H1 (cell line): Measurements from ENCODE around the gene ESYT1. TPM values are rescaled to one million over a fixed set of nuclear protein-coding genes. Genes with fewer than 3 reads are reported as not detected.

Source experiments
- CEBPB ChIP-seq: IDR thresholded peaks from 2 replicates; pipeline ENCODE4 v1.6.1; 2012; ENCODE audit warnings: low read depth, low read length
- CTBP2 ChIP-seq: IDR thresholded peaks from 2 replicates; pipeline ENCODE4 v1.7.0; 2011; ENCODE audit warnings: borderline replicate concordance, mild to moderate bottlenecking, moderate library complexity, mixed read lengths, low read length; ENCODE audit not compliant: insufficient read depth, insufficient read length
- FOSL1 ChIP-seq: IDR thresholded peaks from 2 replicates; pipeline ENCODE4 v1.6.1; 2011; ENCODE audit warnings: mild to moderate bottlenecking, low read depth, low read length, moderate library complexity; ENCODE audit not compliant: insufficient read depth
- RNF2 ChIP-seq: fragments of 200-900, 300-1000 bp; sonication (generic); IDR thresholded peaks from 2 replicates; pipeline ENCODE4 v1.7.1; 2016; ENCODE audit warnings: borderline replicate concordance, low read depth, mild to moderate bottlenecking, antibody characterized with exemption, low read length; ENCODE audit not compliant: poor library complexity, severe bottlenecking; ENCODE audit errors: missing control alignments
- SAP30 ChIP-seq: fragments of 300-600 bp; sonication (generic); IDR thresholded peaks from 2 replicates; pipeline ENCODE4 v1.7.1; 2012; ENCODE audit warnings: low read length, moderate library complexity, mild to moderate bottlenecking, inconsistent platforms; ENCODE audit not compliant: insufficient read depth, insufficient replicate concordance
- SUZ12 ChIP-seq: fragments of 200-600 bp; sonication (generic); IDR thresholded peaks from 2 replicates; pipeline ENCODE4 v1.6.1; 2012; ENCODE audit warnings: mild to moderate bottlenecking, inconsistent platforms, low read length, moderate library complexity, mixed read lengths
- polyA plus RNA-seq, 7 experiments: library from polyadenylated mRNA; depleted of rRNA in 3 of 7; stranded (reverse) in 5 of 7; unstranded in 2 of 7; fragments of >200 nt in 5 of 7; fragments of 200-250 nt in 2 of 7; gene quantifications; 1 replicate in 5 of 7; 2 replicates in 1 of 7; 4 replicates in 1 of 7; pipeline versions ENCODE4 v1.2.1 to v1.2.3, GENCODE V29; 2011 to 2013; ENCODE audit warnings: missing spikeins in 2 of 7, mixed read lengths in 2 of 7
- total RNA-seq: library from RNA; stranded (reverse); fragmentation: NEBNext Ultra II Directional; extraction: Animal tissue kit (Norgen Biotek cat#: 25700); gene quantifications from 2 replicates; pipeline ENCODE4 v1.2.1, GENCODE V29; 2021
- TF ChIP-seq, protein P1 (sequence below), 3 experiments: IDR thresholded peaks; 1 replicate in 2 of 3; 2 replicates in 1 of 3; pipeline versions ENCODE4 v1.5.1 to v1.6.1; 2011; ENCODE audit warnings: low read length in 3 of 3, mild to moderate bottlenecking in 3 of 3, inconsistent platforms in 2 of 3, low read depth in 1 of 3, moderate library complexity in 1 of 3; ENCODE audit not compliant: insufficient read depth in 1 of 3; ENCODE audit errors: control extremely low read depth in 1 of 3
- TF ChIP-seq, protein P2 (sequence below): IDR thresholded peaks from 2 replicates; pipeline ENCODE4 v1.6.1; 2012; ENCODE audit warnings: low read length, inconsistent platforms
- TF ChIP-seq, protein P3 (sequence below): IDR thresholded peaks from 2 replicates; pipeline ENCODE4 v1.6.1; 2012; ENCODE audit warnings: inconsistent platforms

Gene ESYT1
- total and polyA plus RNA-seq, 2 of the 8 experiments (the other 6 are each of a cell fraction or from before 2014, with no cell fraction given), result 86.9 to 165 TPM

DNA sequence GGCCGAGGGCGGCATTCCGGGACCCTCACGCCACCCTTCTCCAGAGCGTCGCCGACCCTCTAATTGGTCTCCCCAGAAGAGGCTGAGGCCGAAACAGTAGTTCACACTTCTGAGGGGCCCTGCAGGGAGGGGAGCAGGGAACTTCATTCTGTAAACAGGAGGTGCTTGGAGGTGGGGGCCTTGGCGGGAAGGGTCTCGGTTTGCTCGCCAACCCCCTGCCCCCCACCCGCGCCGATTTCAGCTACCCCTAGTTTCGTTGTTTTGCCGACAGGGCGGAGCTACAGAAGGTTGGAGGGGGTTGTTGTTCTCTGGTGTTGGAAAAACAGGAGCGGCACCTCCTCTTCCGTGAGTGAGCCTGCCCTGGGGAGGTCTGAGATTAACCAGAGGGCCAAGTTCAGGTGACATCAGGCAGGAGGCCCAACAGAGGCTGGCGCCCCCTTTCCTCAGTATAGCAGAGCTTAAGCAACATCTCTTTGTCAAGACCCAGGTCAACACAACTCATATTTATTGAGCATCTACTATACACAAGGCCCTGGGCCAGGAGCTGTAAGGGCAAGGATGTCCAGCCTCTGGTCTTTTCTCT, 47.4 kb upstream of the ESYT1 start (continued):
- TF ChIP-seq, protein P1, sequence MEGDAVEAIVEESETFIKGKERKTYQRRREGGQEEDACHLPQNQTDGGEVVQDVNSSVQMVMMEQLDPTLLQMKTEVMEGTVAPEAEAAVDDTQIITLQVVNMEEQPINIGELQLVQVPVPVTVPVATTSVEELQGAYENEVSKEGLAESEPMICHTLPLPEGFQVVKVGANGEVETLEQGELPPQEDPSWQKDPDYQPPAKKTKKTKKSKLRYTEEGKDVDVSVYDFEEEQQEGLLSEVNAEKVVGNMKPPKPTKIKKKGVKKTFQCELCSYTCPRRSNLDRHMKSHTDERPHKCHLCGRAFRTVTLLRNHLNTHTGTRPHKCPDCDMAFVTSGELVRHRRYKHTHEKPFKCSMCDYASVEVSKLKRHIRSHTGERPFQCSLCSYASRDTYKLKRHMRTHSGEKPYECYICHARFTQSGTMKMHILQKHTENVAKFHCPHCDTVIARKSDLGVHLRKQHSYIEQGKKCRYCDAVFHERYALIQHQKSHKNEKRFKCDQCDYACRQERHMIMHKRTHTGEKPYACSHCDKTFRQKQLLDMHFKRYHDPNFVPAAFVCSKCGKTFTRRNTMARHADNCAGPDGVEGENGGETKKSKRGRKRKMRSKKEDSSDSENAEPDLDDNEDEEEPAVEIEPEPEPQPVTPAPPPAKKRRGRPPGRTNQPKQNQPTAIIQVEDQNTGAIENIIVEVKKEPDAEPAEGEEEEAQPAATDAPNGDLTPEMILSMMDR (IDR thresholded peaks at IDR 0.05; ENCODE audit: control extremely low read depth in 1 of 3, insufficient read depth in 1 of 3, low read depth in 1 of 3, low read length in 3 of 3), result peak in 2 of 3 experiments; percentile 4 to 30; a peak in 2 of 4 replicates
- TF ChIP-seq, protein P2, sequence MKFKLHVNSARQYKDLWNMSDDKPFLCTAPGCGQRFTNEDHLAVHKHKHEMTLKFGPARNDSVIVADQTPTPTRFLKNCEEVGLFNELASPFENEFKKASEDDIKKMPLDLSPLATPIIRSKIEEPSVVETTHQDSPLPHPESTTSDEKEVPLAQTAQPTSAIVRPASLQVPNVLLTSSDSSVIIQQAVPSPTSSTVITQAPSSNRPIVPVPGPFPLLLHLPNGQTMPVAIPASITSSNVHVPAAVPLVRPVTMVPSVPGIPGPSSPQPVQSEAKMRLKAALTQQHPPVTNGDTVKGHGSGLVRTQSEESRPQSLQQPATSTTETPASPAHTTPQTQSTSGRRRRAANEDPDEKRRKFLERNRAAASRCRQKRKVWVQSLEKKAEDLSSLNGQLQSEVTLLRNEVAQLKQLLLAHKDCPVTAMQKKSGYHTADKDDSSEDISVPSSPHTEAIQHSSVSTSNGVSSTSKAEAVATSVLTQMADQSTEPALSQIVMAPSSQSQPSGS, result peak; percentile 74; the same call in 1 of the 2 replicates
- TF ChIP-seq CEBPB (0 out of 2 replicates have a peak, but pooled peaks have one; percentile 21), SUZ12 (no peak), CTBP2 (no peak), SAP30 (peak; percentile 34), RNF2 (no peak), FOSL1 (no peak)
- TF ChIP-seq, protein P3, sequence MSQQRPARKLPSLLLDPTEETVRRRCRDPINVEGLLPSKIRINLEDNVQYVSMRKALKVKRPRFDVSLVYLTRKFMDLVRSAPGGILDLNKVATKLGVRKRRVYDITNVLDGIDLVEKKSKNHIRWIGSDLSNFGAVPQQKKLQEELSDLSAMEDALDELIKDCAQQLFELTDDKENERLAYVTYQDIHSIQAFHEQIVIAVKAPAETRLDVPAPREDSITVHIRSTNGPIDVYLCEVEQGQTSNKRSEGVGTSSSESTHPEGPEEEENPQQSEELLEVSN, result 0 out of 2 replicates have a peak, but pooled peaks have one; percentile 9
- TF ChIP-seq, all 59 proteins: peak for 7
